ENCODE data around the gene ARHGAP12.

ARHGAP12 gene

GRCh38 chr10:31780717-31781116, 147.9 kb downstream of the ARHGAP12 start:
- Histone ChIP-seq H3K4me3 (ENCODE audit: low read length) (no peak overlapping the region), H4K20me1 (ENCODE audit: control insufficient read depth, insufficient read depth, low read depth, low read length) (no peaks in the 10 kb centered on the region)

GRCh38 chr10:31778627-31779026, 150.0 kb downstream of the ARHGAP12 start:
- H3K4me2 ChIP-seq (ENCODE audit: low read length): no peak overlapping the region
- TF ChIP-seq EZH2phosphoT487 (IDR thresholded peaks at IDR 0.05; ENCODE audit: borderline replicate concordance, low read length) (no peak), CTCF (IDR thresholded peaks at IDR 0.05; ENCODE audit: low read depth, low read length, poor library complexity, severe bottlenecking) (no peak)
- H3K4me1 ChIP-seq (ENCODE audit: control insufficient read depth, low read length): no peaks in the 10 kb centered on the region
- H3K27me3 ChIP-seq (ENCODE audit: control insufficient read depth, low read length): peaks cover 5% of the 10 kb centered on the region
- no peaks in the 10 kb centered on the region for H4K20me1 ChIP-seq (ENCODE audit: control insufficient read depth, insufficient read depth, low read depth, low read length)
- no peaks in the 10 kb centered on the region for H3K9me3 ChIP-seq (ENCODE audit: control insufficient read depth, insufficient read depth, low read length)
- H3K4me3 ChIP-seq (ENCODE audit: low read length): no peak overlapping the region
- H3K27ac ChIP-seq (ENCODE audit: low read depth, low read length): no peak overlapping the region
- H3F3A ChIP-seq (ENCODE audit: control insufficient read depth, insufficient read depth): no peaks in the 10 kb centered on the region
- no peaks in the 10 kb centered on the region for H3K36me3 ChIP-seq (ENCODE audit: control insufficient read depth, low read length)
- H3K79me2 ChIP-seq (ENCODE audit: control insufficient read depth, low read length): no peaks in the 10 kb centered on the region
- H3K9me2 ChIP-seq (replicated peaks; ENCODE audit: control insufficient read depth, low read length): no peaks in the 10 kb centered on the region

More at GRCh38 chr10:31780717-31781116, 147.9 kb downstream of the ARHGAP12 start:
- Histone ChIP-seq H3K79me2 (ENCODE audit: control insufficient read depth, low read length) (no peaks in the 10 kb centered on the region), H3K4me2 (ENCODE audit: low read length) (no peak overlapping the region), H3K9me3 (ENCODE audit: control insufficient read depth, insufficient read depth, low read length) (no peaks in the 10 kb centered on the region), H3F3A (ENCODE audit: control insufficient read depth, insufficient read depth) (no peaks in the 10 kb centered on the region), H3K9me2 (replicated peaks; ENCODE audit: control insufficient read depth, low read length) (no peaks in the 10 kb centered on the region), H3K4me1 (ENCODE audit: control insufficient read depth, low read length) (no peaks in the 10 kb centered on the region), H3K27ac (ENCODE audit: low read depth, low read length) (no peak overlapping the region), H3K36me3 (ENCODE audit: control insufficient read depth, low read length) (no peaks in the 10 kb centered on the region), H3K27me3 (ENCODE audit: control insufficient read depth, low read length) (peaks cover 5% of the 10 kb centered on the region)
- TF ChIP-seq EZH2phosphoT487 (IDR thresholded peaks at IDR 0.05; ENCODE audit: borderline replicate concordance, low read length): no peak
- no peak for TF ChIP-seq CTCF (IDR thresholded peaks at IDR 0.05; ENCODE audit: low read depth, low read length, poor library complexity, severe bottlenecking)

GRCh38 chr10:31776159-31776558, 152.5 kb downstream of the ARHGAP12 start:
- Histone ChIP-seq H3K79me2 (ENCODE audit: control insufficient read depth, low read length) (no peaks in the 10 kb centered on the region), H3K9me3 (ENCODE audit: control insufficient read depth, insufficient read depth, low read length) (no peaks in the 10 kb centered on the region), H4K20me1 (ENCODE audit: control insufficient read depth, insufficient read depth, low read depth, low read length) (no peaks in the 10 kb centered on the region), H3K9me2 (replicated peaks; ENCODE audit: control insufficient read depth, low read length) (no peaks in the 10 kb centered on the region), H3K4me3 (ENCODE audit: low read length) (no peak overlapping the region), H3K27me3 (ENCODE audit: control insufficient read depth, low read length) (no peaks in the 10 kb centered on the region), H3F3A (ENCODE audit: control insufficient read depth, insufficient read depth) (no peaks in the 10 kb centered on the region), H3K4me1 (ENCODE audit: control insufficient read depth, low read length) (no peaks in the 10 kb centered on the region), H3K27ac (ENCODE audit: low read depth, low read length) (no peak overlapping the region), H3K4me2 (ENCODE audit: low read length) (no peak overlapping the region), H3K36me3 (ENCODE audit: control insufficient read depth, low read length) (no peaks in the 10 kb centered on the region)
- no peak for TF ChIP-seq CTCF (IDR thresholded peaks at IDR 0.05; ENCODE audit: low read depth, low read length, poor library complexity, severe bottlenecking)
